HG02852 (cell line): Measurements from ENCODE around the gene WDR86.

Source experiments
- ATAC-seq: cut with Tn5 transposase; IDR thresholded peaks from one replicate; pipeline ENCODE4 v1.9.1; 2021; ENCODE audit warnings: mild to moderate bottlenecking, moderate library complexity; ENCODE audit not compliant: unreplicated experiment

WDR86 gene

DNA sequence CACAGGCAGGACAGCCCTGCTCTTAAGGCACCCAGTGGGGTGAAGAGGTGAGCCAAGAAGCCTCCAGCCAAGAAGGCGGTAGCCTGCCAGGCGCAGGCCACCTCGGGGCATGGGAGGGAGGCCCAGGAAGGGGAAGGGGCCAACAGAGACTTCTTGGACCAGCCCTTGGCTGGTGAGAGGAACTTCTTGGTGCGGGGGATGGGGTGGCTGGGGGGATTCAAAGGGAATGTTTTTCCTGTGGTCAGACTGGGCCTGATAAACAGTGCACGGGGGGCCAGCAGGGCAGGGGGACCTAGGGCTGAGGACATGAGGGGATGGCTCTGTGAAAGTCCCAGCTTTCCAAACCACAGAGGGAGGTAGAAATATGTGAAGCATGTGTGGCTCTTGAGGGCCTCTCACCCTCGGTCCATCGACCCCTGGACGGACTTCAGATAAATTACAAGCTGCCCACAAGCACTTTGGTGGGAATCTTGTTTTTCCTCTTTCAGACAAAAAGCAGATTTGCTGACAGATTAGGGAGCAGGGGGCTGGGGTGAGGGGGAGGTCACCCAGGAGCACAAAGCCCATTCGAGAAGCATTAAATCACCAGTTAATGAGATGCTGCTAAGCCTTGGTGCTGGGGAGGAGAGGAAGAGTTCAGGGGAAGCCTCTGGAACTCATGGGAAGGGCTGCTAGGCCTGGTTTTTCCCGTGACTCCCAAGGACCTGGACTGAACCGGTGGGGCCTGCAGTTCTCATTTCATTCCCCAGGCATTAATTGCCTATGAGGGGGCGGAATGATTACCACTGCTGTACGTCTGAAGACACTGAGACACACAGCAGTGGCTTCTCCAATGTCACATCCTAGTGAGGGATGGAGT, 18.8 kb upstream of the WDR86 start:
- ATAC-seq = no peak

DNA sequence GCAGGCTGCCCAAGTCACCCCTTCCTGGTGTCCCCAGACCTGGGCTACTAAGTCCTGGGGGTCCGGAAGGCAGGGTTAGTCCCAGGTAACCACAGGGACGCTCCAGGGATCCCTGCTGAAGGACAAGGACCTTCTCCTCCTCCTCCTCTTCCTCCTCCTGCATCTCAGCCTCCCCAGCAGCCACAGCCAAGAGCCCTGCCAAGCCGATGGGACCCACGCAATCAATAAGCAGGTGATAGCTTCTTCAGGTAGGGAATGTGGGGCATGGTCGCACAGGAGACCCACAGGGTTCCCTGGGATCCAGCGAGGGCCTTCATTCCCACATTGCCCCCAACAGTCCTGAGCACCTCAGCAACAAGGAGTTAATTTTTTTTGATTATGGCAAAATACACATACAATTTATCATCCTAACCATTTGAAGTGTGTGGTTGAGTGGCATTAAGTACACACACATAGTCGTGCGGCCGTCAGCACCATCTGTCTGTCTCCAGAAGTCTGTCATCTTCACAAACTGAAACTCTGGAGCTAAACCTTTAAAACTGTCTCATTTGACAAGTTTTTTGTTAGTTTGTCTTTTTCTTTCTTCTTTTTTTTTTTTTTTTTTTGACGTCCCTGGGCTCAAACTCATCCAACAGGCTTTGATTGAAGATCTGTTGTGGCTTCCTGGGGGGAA, 18.0 kb upstream of the WDR86 start:
- ATAC-seq = no peak

GRCh38 chr7:151426904-151427704, 17.3 kb upstream of the WDR86 start:
- no peak for ATAC-seq

DNA sequence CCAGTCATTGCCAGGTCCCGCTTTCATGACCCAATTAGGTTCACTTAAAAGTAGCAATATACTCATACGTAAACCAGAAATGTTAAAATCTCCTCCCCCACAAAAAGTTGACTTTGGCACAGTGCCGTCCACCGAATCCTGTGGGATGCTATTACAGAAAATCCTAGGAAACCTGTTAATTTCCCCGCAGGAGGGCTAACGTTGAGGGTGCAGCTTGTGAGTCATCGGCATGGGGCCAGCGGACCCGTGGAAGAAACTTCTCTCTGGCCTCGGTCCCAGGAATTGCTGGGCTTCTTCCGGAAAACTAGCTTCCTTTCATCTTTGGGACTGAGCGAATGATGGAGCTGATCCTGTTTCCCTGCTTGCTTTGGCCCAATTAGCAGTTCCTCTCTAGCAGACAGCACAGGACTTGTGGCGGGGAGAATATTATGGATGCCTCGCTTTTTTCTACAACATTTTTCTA, 16.6 kb upstream of the WDR86 start:
- ATAC-seq = no peak

- no peak for ATAC-seq
Observed at GRCh38 chr7:151425670-151426440, 16.0 kb upstream of the WDR86 start.

- ATAC-seq = no peak
Observed at GRCh38 chr7:151424799-151425198, 15.0 kb upstream of the WDR86 start.

DNA sequence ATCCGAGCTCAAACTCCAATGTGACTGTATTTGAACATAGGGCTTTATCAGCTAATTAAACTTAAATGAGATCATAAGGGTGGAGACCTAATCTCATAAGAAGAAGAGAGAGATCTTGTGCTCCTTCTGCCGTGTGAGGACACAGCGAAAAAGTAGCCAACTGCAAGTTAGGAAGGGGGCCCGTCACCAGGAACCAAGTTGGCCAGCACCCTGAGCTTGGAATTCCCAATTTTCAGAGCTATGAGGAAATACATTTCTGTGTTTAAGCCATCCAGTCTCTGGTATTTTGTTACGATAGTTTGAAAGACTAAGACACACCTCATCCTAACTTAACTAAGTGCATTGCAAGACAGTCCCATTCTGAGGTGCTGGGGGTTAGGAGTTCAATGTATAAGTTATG, 14.1 kb upstream of the WDR86 start:
- no peak for ATAC-seq

- no peak for ATAC-seq
Observed at GRCh38 chr7:151423226-151423625, 13.4 kb upstream of the WDR86 start.

DNA sequence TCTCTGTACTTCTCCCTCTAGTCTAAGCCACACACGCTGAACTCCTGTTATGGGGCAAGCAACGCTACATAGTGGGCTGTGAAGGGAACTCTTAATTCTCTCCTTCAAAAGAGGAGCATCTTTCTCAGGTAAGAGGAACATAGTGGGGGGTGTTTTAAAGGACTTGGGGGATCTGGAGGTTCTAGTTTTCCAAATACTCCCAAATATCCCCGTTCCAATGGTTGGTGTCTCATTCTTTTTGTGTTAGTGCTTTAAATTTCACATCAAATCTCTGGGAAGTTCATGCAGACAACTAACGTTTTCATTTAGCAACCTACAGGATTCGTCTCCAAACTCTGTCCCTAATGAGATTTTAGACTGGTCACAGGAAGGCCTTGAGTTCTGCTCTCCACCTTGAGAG, 12.4 kb upstream of the WDR86 start:
- ATAC-seq = no peak

DNA sequence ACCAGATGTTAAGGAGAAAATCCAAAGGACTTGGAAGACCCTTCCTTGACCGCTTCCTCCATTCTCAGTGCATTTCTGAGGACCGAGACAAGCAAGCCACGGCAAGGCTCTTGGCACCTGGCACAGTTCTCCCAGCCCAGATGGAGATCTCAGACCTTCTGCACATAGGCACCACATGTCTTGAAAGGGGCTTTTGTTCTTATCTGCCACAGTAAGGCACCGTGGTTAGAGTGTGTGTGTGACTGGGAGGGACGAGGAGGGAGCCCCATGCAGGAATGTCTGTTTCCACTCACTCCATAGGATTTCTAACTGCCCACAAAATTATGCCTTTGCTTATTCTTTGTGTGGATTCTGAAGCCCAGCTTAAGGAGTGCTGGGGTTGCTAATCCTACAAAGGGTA, 10.3 kb upstream of the WDR86 start:
- no peak for ATAC-seq

GRCh38 chr7:151416941-151417315, 7.1 kb upstream of the WDR86 start:
- no peak for ATAC-seq

- no peak for ATAC-seq
Observed at GRCh38 chr7:151416112-151416940, 6.5 kb upstream of the WDR86 start.

- no peak for ATAC-seq
Observed at GRCh38 chr7:151415375-151416105, 5.7 kb upstream of the WDR86 start.

- ATAC-seq = no peak
Observed at GRCh38 chr7:151413241-151413640, 3.4 kb upstream of the WDR86 start.

GRCh38 chr7:151412318-151412717, 2.5 kb upstream of the WDR86 start:
- no peak for ATAC-seq

DNA sequence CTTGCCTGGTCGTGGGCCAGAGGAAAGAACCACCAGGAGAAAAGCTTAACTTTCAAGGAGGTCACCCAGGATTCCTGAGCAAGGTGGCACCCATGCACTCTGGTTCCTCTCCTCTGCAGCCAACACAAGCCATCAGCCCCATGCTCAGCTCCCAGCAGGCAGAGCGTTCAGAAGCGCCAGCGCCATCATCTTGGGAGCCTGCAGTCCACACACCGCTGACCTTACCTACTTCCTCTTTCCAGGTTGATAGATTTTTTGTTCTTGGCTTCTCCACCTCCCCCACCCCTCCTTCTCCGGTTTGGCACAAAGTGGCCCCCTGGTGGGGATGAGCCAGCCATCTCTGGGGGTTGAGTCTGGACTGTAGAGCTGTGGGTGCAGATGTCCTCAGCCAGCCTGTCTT, 1.7 kb upstream of the WDR86 start:
- no peak for ATAC-seq

DNA sequence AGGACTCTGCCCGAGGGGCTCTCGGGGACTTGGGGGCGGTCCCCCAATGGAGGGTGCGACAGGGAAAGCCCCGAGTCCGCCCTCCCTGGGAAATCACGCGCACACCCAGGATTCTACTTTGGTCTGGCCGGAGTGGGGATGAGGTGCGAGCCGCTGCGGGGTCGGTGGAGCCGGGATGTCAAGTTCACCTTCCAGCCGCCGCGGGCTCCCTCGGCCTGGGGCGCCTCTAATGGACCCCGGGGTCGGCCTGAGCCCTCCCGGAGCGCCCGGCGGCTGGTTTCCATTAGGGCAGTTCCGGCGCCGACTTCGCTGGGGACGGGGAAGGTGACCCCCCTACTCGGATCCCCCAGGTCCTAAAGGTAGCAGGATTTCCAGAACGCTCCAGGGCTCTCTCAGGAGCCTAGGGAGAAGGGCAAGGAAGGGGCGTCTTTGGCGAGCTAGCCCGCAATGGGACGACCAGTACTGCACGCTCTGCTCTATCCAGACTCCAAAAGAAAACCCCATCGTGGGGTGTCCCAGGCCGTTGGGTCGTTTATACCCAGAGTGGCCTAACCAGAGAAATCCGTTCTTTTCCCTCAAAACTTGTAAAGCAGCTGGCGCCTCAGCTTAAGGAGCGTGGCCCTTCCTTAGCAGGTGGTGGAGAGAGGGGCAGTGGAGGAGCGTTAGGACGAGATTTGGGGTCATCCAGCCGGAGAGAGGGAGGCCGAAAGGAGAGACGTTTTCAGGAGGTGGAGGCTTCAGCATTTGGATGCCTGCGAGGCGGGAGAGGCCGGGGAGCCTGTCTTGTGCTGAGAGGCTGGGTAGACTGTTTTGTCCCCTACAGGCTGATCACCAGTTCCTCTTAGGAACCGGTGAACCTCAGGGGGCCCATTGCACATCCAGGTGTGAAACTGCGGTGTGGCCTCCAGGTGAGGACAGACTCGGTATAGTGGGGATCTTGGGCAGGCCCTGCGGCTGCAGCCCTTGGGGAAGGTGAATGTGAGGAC, 860 bp upstream of the WDR86 start:
- ATAC-seq = no peak
